Lower leg skin (tissue), 3 donors: ENCODE results near the gene CD200.

ENCODE experiments used
- CTCF ChIP-seq, 3 donors: fragments of 450-650 bp; IDR thresholded peaks; one replicate each; pipeline ENCODE4 v1.5.1; 2016; ENCODE audit warnings: antibody characterized with exemption in 3 of 3, mild to moderate bottlenecking in 3 of 3, moderate library complexity in 2 of 3
- POLR2A ChIP-seq, 2 donors: fragments of 450-650 bp; IDR thresholded peaks; one replicate each; pipeline ENCODE4 v1.6.1; 2016 to 2017; ENCODE audit warnings: antibody characterized with exemption in 2 of 2, mild to moderate bottlenecking in 1 of 2, moderate library complexity in 1 of 2

GRCh38 chr3:112399064-112399463 lies 66.1 kb downstream of the CD200 start:
- TF ChIP-seq CTCF (IDR thresholded peaks at IDR 0.05) (no peak), POLR2A (IDR thresholded peaks at IDR 0.05) (no peak)
